C4-2B (cell line): ENCODE measurements around the gene PLCL2.

Experiments used
- CTCF ChIP-seq: fragments of 450-650 bp; conservative IDR thresholded peaks from 2 replicates; pipeline ENCODE4 v1.5.1; 2017; ENCODE audit warnings: mild to moderate bottlenecking
- ZFX ChIP-seq: fragments of 450-650 bp; IDR thresholded peaks from 2 replicates; pipeline ENCODE4 v1.6.1; 2017

- TF ChIP-seq CTCF (no peak), ZFX (no peak)
These were observed at the start of gene PLCL2 for GRCh38 chr3:16884748-16885592.
